ENCODE data around the gene RGL3.
A peak's percentile ranks its signal among the peaks of the same experiment; 100 is the strongest.

Gene RGL3

GRCh38 chr19:11382898-11383705 is 36.0 kb downstream of the RGL3 start:
- peak overlapping the region; percentile 98 for H3K27ac ChIP-seq
- TF ChIP-seq CTCF (IDR thresholded peaks at IDR 0.05) (peak; percentile 83), ZFX (IDR thresholded peaks at IDR 0.05; ENCODE audit: borderline replicate concordance) (no peak)

GRCh38 chr19:11380653-11381537 is 38.2 kb downstream of the RGL3 start:
- H3K27ac ChIP-seq, result peak overlapping the region; percentile 98
- TF ChIP-seq ZFX (IDR thresholded peaks at IDR 0.05; ENCODE audit: borderline replicate concordance), result no peak
- peak; percentile 88 for TF ChIP-seq CTCF (IDR thresholded peaks at IDR 0.05)

- TF ChIP-seq CTCF (IDR thresholded peaks at IDR 0.05), result no peak
- TF ChIP-seq ZFX (IDR thresholded peaks at IDR 0.05; ENCODE audit: borderline replicate concordance), result no peak
- peak overlapping the region; percentile 98 for H3K27ac ChIP-seq
Measured at GRCh38 chr19:11379857-11380350, 39.2 kb downstream of the RGL3 start.

- peak overlapping the region; percentile 98 for H3K27ac ChIP-seq
Measured at GRCh38 chr19:11379269-11379845, 39.8 kb downstream of the RGL3 start.

- no peak for TF ChIP-seq ZFX (IDR thresholded peaks at IDR 0.05; ENCODE audit: borderline replicate concordance)
- TF ChIP-seq CTCF (IDR thresholded peaks at IDR 0.05), result peak; percentile 71
- H3K27ac ChIP-seq, result peak overlapping the region; percentile 98
Measured at GRCh38 chr19:11378319-11379189, 40.6 kb downstream of the RGL3 start.

- TF ChIP-seq ZFX (IDR thresholded peaks at IDR 0.05; ENCODE audit: borderline replicate concordance) (no peak), CTCF (IDR thresholded peaks at IDR 0.05) (no peak)
- H3K27ac ChIP-seq, result peak overlapping the region; percentile 98
Measured at GRCh38 chr19:11377756-11378155, 41.4 kb downstream of the RGL3 start.

- H3K27ac ChIP-seq, result peak overlapping the region; percentile 98
- no peak for TF ChIP-seq CTCF (IDR thresholded peaks at IDR 0.05)
- TF ChIP-seq ZFX (IDR thresholded peaks at IDR 0.05; ENCODE audit: borderline replicate concordance), result no peak
Measured at GRCh38 chr19:11377237-11377636, 41.9 kb downstream of the RGL3 start.
